GM21390 (cell line): Measurements from ENCODE around the gene SPINK4.
A peak's percentile ranks its signal among the peaks of the same experiment; 100 is the strongest.

Experiments used
- ATAC-seq: cut with Tn5 transposase; IDR thresholded peaks from one replicate; pipeline ENCODE4 v1.9.1; 2021; ENCODE audit not compliant: unreplicated experiment

SPINK4 gene

GRCh38 chr9:33239921-33240320, at the start of gene SPINK4:
Gene SPINK4, plus strand, starts transcription at chr9:33240167. Its CDS starts 42 bp downstream, at chr9:33240209.
- no peak for ATAC-seq

- ATAC-seq = no peak
Measured at GRCh38 chr9:33192493-33193255, 47.3 kb upstream of the SPINK4 start.

GRCh38 chr9:33193818-33194217, 46.1 kb upstream of the SPINK4 start:
- no peak for ATAC-seq

- ATAC-seq = no peak
Measured at GRCh38 chr9:33196736-33197135, 43.2 kb upstream of the SPINK4 start.

- ATAC-seq = no peak
Measured at GRCh38 chr9:33197279-33198152, 42.5 kb upstream of the SPINK4 start.

GRCh38 chr9:33198165-33198564, 41.8 kb upstream of the SPINK4 start:
- no peak for ATAC-seq

- ATAC-seq = peak; percentile 61
Measured at GRCh38 chr9:33202018-33202417, 37.9 kb upstream of the SPINK4 start.

GRCh38 chr9:33202552-33203201, 37.3 kb upstream of the SPINK4 start:
- ATAC-seq = peak; percentile 99

- no peak for ATAC-seq
Measured at GRCh38 chr9:33209394-33209793, 30.6 kb upstream of the SPINK4 start.

GRCh38 chr9:33210006-33210715, 29.8 kb upstream of the SPINK4 start:
- ATAC-seq = no peak

GRCh38 chr9:33211695-33212393, 28.1 kb upstream of the SPINK4 start:
- ATAC-seq = no peak

- ATAC-seq = no peak
Measured at GRCh38 chr9:33220681-33221567, 19.0 kb upstream of the SPINK4 start.

- ATAC-seq = no peak
Measured at GRCh38 chr9:33221568-33221884, 18.4 kb upstream of the SPINK4 start.

- ATAC-seq = no peak
Measured at GRCh38 chr9:33222031-33222430, 17.9 kb upstream of the SPINK4 start.

GRCh38 chr9:33223696-33224095, 16.3 kb upstream of the SPINK4 start:
- ATAC-seq = no peak

- ATAC-seq = peak; percentile 44
Measured at GRCh38 chr9:33225319-33226147, 14.4 kb upstream of the SPINK4 start.

GRCh38 chr9:33227008-33227398, 13.0 kb upstream of the SPINK4 start:
- ATAC-seq = peak; percentile 62

GRCh38 chr9:33227741-33228140, 12.2 kb upstream of the SPINK4 start:
- ATAC-seq = no peak

- ATAC-seq = no peak
Measured at GRCh38 chr9:33228606-33229005, 11.4 kb upstream of the SPINK4 start.
